Keratinocyte (primary cell): ENCODE data around the gene SPINK9. TPM values are rescaled to one million over a fixed set of nuclear protein-coding genes. Genes with fewer than 3 reads are reported as not detected.

Experiments
- DNase-seq: peaks from one replicate; pipeline ENCODE4 v3.0.0-alpha.2; 2011; ENCODE audit warnings: low read depth, missing footprints, low spot score
- FAIRE-seq: peaks from 2 replicates; lab custom pipeline; 2011; peaks lifted over from hg19 to GRCh38; lab: Jason Lieb, UNC
- H2AFZ ChIP-seq: 2 replicates; pipeline ENCODE4 v1.6.0; 2012; ENCODE audit warnings: low read length, control low read depth, inconsistent platforms; ENCODE audit not compliant: control insufficient read depth
- H3K27ac ChIP-seq: 2 replicates; pipeline ENCODE4 v1.5.1; 2011; ENCODE audit warnings: low read length; ENCODE audit not compliant: control insufficient read depth, insufficient read depth
- H3K27me3 ChIP-seq: 3 replicates; pipeline ENCODE4 v1.6.0; 2011; ENCODE audit warnings: low read length; ENCODE audit not compliant: control insufficient read depth, insufficient read depth; ENCODE audit errors: extremely low read depth
- H3K36me3 ChIP-seq, 2 experiments: 2 replicates in 1 of 2; 3 replicates in 1 of 2; pipeline ENCODE4 v1.5.1; 2011; ENCODE audit warnings: low read length in 2 of 2, mild to moderate bottlenecking in 1 of 2; ENCODE audit not compliant: control insufficient read depth in 2 of 2, insufficient read depth in 2 of 2; ENCODE audit errors: extremely low read depth in 1 of 2
- H3K4me1 ChIP-seq: 3 replicates; pipeline ENCODE4 v1.5.1; 2011; ENCODE audit warnings: low read length; ENCODE audit not compliant: control insufficient read depth, insufficient read depth; ENCODE audit errors: extremely low read depth
- H3K4me2 ChIP-seq: 3 replicates; pipeline ENCODE4 v1.6.0; 2011; ENCODE audit warnings: low read depth, low read length; ENCODE audit not compliant: control insufficient read depth, insufficient read depth; ENCODE audit errors: extremely low read depth
- H3K4me3 ChIP-seq, 3 experiments: fragments of 200-600 bp in 1 of 3; sonication (generic) in 1 of 3; 2 replicates in 2 of 3; 3 replicates in 1 of 3; pipeline ENCODE4 v1.5.1; 2011 to 2016; ENCODE audit warnings: low read length in 3 of 3, mild to moderate bottlenecking in 3 of 3, control low read depth in 2 of 3, inconsistent platforms in 1 of 3, low read depth in 1 of 3, mixed read lengths in 1 of 3, mixed run types in 1 of 3, moderate library complexity in 1 of 3; ENCODE audit not compliant: control insufficient read depth in 2 of 3, insufficient read depth in 2 of 3; ENCODE audit errors: extremely low read depth in 1 of 3
- H3K79me2 ChIP-seq: 2 replicates; pipeline ENCODE4 v1.6.0; 2012; ENCODE audit warnings: low read length; ENCODE audit not compliant: control insufficient read depth, insufficient read depth
- H3K9ac ChIP-seq: 3 replicates; pipeline ENCODE4 v1.6.0; 2011; ENCODE audit warnings: low read length; ENCODE audit not compliant: control insufficient read depth, insufficient read depth; ENCODE audit errors: extremely low read depth
- H3K9me1 ChIP-seq: 3 replicates; pipeline ENCODE4 v1.6.0; 2011; ENCODE audit warnings: low read length; ENCODE audit not compliant: control insufficient read depth, insufficient read depth; ENCODE audit errors: extremely low read depth
- H3K9me3 ChIP-seq: 2 replicates; pipeline ENCODE4 v1.5.1; 2012; ENCODE audit warnings: low read depth, low read length; ENCODE audit not compliant: control insufficient read depth
- H4K20me1 ChIP-seq: 3 replicates; pipeline ENCODE4 v1.6.0; 2011; ENCODE audit warnings: low read length; ENCODE audit not compliant: control insufficient read depth, insufficient read depth; ENCODE audit errors: extremely low read depth
- CTCF ChIP-seq, 3 experiments: IDR thresholded peaks in 1 of 3; conservative IDR thresholded peaks in 1 of 3; optimal IDR thresholded peaks in 1 of 3; 2 replicates in 2 of 3; 3 replicates in 1 of 3; pipeline versions ENCODE3 to v1.5.1; 2011; ENCODE audit warnings: low read length in 3 of 3, mild to moderate bottlenecking in 3 of 3, moderate library complexity in 2 of 3, control low read depth in 1 of 3, inconsistent platforms in 1 of 3; ENCODE audit not compliant: insufficient read depth in 2 of 3; ENCODE audit errors: extremely low read depth in 1 of 3
- EZH2 ChIP-seq: IDR thresholded peaks from one replicate; pipeline ENCODE4 v1.6.1; 2012; ENCODE audit warnings: inconsistent platforms, mild to moderate bottlenecking, low read length, moderate library complexity
- dilution Hi-C: fragments of 300-500 bp; cut with MboI; formaldehyde crosslinking; loops from one replicate; pipeline ENCODE4 v1.7.0; 2020; ENCODE audit warnings: low sequenced_read_pairs; ENCODE audit not compliant: extremely low pct_ligation_motif_present
- polyA plus RNA-seq, 5 experiments: library from polyadenylated mRNA; depleted of rRNA in 3 of 5; stranded (reverse) in 3 of 5; stranded (forward) in 1 of 5; unstranded in 1 of 5; fragments of >200 nt; gene quantifications; 1 replicate in 1 of 5; 2 replicates in 3 of 5; 3 replicates in 1 of 5; pipeline versions ENCODE4 v1.2.1 to v1.2.3, GENCODE V29; 2011 to 2012; ENCODE audit warnings: missing spikeins in 2 of 5, low read depth in 1 of 5, low replicate concordance in 1 of 5

SPINK9 gene
- polyA plus RNA-seq, 1 donor (not counting 4 experiments of a cell fraction or from before 2014, with no cell fraction given), result not detected

- H2AFZ ChIP-seq, result no peak overlapping the region
- H4K20me1 ChIP-seq, result no peaks in the 10 kb centered on the region
- H3K4me3 ChIP-seq, result no peak overlapping the region
- H3K9me3 ChIP-seq, result no peaks in the 10 kb centered on the region
- no peak for TF ChIP-seq EZH2
- no peaks in the 10 kb centered on the region for H3K36me3 ChIP-seq
- no peak overlapping the region for H3K9ac ChIP-seq
- H3K27ac ChIP-seq, result no peak overlapping the region
- no peaks in the 10 kb centered on the region for H3K9me1 ChIP-seq
- no peaks in the 10 kb centered on the region for H3K4me1 ChIP-seq
- H3K4me2 ChIP-seq, result no peak overlapping the region
- dilution Hi-C loops, result no loop called here
- H3K79me2 ChIP-seq, result no peaks in the 10 kb centered on the region
- FAIRE-seq, result no peak
- H3K27me3 ChIP-seq, result no peaks in the 10 kb centered on the region
- DNase-seq, result no peak
Observed at GRCh38 chr5:148364343-148364742, 29.0 kb downstream of the SPINK9 start.

- dilution Hi-C loops, result no loop called here
- Histone ChIP-seq H3K79me2 (no peaks in the 10 kb centered on the region), H3K4me1 (no peaks in the 10 kb centered on the region), H2AFZ (no peak overlapping the region), H3K4me3 (no peak overlapping the region), H3K9me1 (no peaks in the 10 kb centered on the region), H4K20me1 (no peaks in the 10 kb centered on the region), H3K36me3 (no peaks in the 10 kb centered on the region), H3K27me3 (no peaks in the 10 kb centered on the region), H3K4me2 (no peak overlapping the region), H3K9ac (no peak overlapping the region), H3K27ac (no peak overlapping the region), H3K9me3 (no peaks in the 10 kb centered on the region)
- FAIRE-seq, result no peak
- TF ChIP-seq CTCF (optimal IDR thresholded peaks at IDR 0.05 in 1 of 3, IDR thresholded peaks at IDR 0.05 in 1 of 3, conservative IDR thresholded peaks at IDR 0.05 in 1 of 3; ENCODE audit: extremely low read depth in 1 of 3, insufficient read depth in 2 of 3, low read length in 3 of 3), result no peak
- no peak for TF ChIP-seq EZH2
- DNase-seq, result no peak
Observed at GRCh38 chr5:148368299-148368698, 32.9 kb downstream of the SPINK9 start.

- dilution Hi-C loops, result no loop called here
- no peaks in the 10 kb centered on the region for H3K9me3 ChIP-seq
- no peaks in the 10 kb centered on the region for H4K20me1 ChIP-seq
- no peak for TF ChIP-seq EZH2
- no peak for TF ChIP-seq CTCF (optimal IDR thresholded peaks at IDR 0.05 in 1 of 3, IDR thresholded peaks at IDR 0.05 in 1 of 3, conservative IDR thresholded peaks at IDR 0.05 in 1 of 3; ENCODE audit: extremely low read depth in 1 of 3, insufficient read depth in 2 of 3, low read length in 3 of 3)
- H3K79me2 ChIP-seq, result no peaks in the 10 kb centered on the region
- DNase-seq, result no peak
- no peak for FAIRE-seq
- no peaks in the 10 kb centered on the region for H3K9me1 ChIP-seq
- no peak overlapping the region for H3K27ac ChIP-seq
- no peaks in the 10 kb centered on the region for H3K4me1 ChIP-seq
- no peak overlapping the region for H2AFZ ChIP-seq
- H3K27me3 ChIP-seq, result no peaks in the 10 kb centered on the region
- H3K36me3 ChIP-seq, result no peaks in the 10 kb centered on the region
- no peak overlapping the region for H3K9ac ChIP-seq
- H3K4me3 ChIP-seq, result no peak overlapping the region
- no peak overlapping the region for H3K4me2 ChIP-seq
Observed at GRCh38 chr5:148372166-148372725, 36.9 kb downstream of the SPINK9 start.
